ENCODE results near the gene ECSCR.

ECSCR gene

GRCh38 chr5:139461176-139461575 is 1.4 kb downstream of the ECSCR start:
- Histone ChIP-seq H3K27me3 (no peaks in the 10 kb centered on the region), H3K9me3 (no peaks in the 10 kb centered on the region), H3K36me3 (no peaks in the 10 kb centered on the region), H3K4me1 (no peaks in the 10 kb centered on the region), H3K4me3 (ENCODE audit: low read depth, low read length) (no peak overlapping the region)
- TF ChIP-seq CTCF (IDR thresholded peaks at IDR 0.05; ENCODE audit: low read depth, low read length) = no peak
- no peak for DNase-seq

GRCh38 chr5:139460455-139460854 is 2.1 kb downstream of the ECSCR start:
- TF ChIP-seq CTCF (IDR thresholded peaks at IDR 0.05; ENCODE audit: low read depth, low read length) = no peak

GRCh38 chr5:139459451-139459934 is 3.0 kb downstream of the ECSCR start:
- no peak for DNase-seq
- H3K9me3 ChIP-seq = no peaks in the 10 kb centered on the region
- H3K4me1 ChIP-seq = no peaks in the 10 kb centered on the region
- TF ChIP-seq CTCF (IDR thresholded peaks at IDR 0.05; ENCODE audit: low read depth, low read length) = no peak
- H3K36me3 ChIP-seq = no peaks in the 10 kb centered on the region
- no peak overlapping the region for H3K4me3 ChIP-seq (ENCODE audit: low read depth, low read length)
- no peaks in the 10 kb centered on the region for H3K27me3 ChIP-seq

More at GRCh38 chr5:139460455-139460854, 2.1 kb downstream of the ECSCR start:
- Histone ChIP-seq H3K36me3 (no peaks in the 10 kb centered on the region), H3K4me3 (ENCODE audit: low read depth, low read length) (no peak overlapping the region), H3K27me3 (no peaks in the 10 kb centered on the region), H3K4me1 (no peaks in the 10 kb centered on the region), H3K9me3 (no peaks in the 10 kb centered on the region)
- DNase-seq = no peak

GRCh38 chr5:139458580-139459407 is 3.7 kb downstream of the ECSCR start:
- no peak for DNase-seq
- H3K27me3 ChIP-seq = no peaks in the 10 kb centered on the region
- TF ChIP-seq CTCF (IDR thresholded peaks at IDR 0.05; ENCODE audit: low read depth, low read length) = no peak
- no peaks in the 10 kb centered on the region for H3K9me3 ChIP-seq
- H3K4me1 ChIP-seq = no peaks in the 10 kb centered on the region
- H3K36me3 ChIP-seq = no peaks in the 10 kb centered on the region
- no peak overlapping the region for H3K4me3 ChIP-seq (ENCODE audit: low read depth, low read length)

GRCh38 chr5:139457653-139458306 is 4.8 kb downstream of the ECSCR start:
- no peak for DNase-seq
- no peaks in the 10 kb centered on the region for H3K9me3 ChIP-seq
- no peak for TF ChIP-seq CTCF (IDR thresholded peaks at IDR 0.05; ENCODE audit: low read depth, low read length)
- no peaks in the 10 kb centered on the region for H3K4me1 ChIP-seq
- H3K4me3 ChIP-seq (ENCODE audit: low read depth, low read length) = no peak overlapping the region
- no peaks in the 10 kb centered on the region for H3K36me3 ChIP-seq
- no peaks in the 10 kb centered on the region for H3K27me3 ChIP-seq

- no peak for TF ChIP-seq CTCF (IDR thresholded peaks at IDR 0.05; ENCODE audit: low read depth, low read length)
- DNase-seq = no peak
- H3K27me3 ChIP-seq = no peaks in the 10 kb centered on the region
- H3K9me3 ChIP-seq = no peaks in the 10 kb centered on the region
- H3K36me3 ChIP-seq = no peaks in the 10 kb centered on the region
- H3K4me3 ChIP-seq (ENCODE audit: low read depth, low read length) = no peak overlapping the region
- no peaks in the 10 kb centered on the region for H3K4me1 ChIP-seq
These were observed 5.3 kb downstream of the ECSCR start for GRCh38 chr5:139457241-139457640.

All from BE2C (cell line).